Endometrium (tissue), 2 donors: ENCODE results near the gene BSND.

Experiments used
- FAIRE-seq: peaks from 2 replicates; lab custom pipeline; 2012; peaks lifted over from hg19 to GRCh38; lab: Jason Lieb, UNC
- donor health status: control.
- donor health status: control.

The BSND gene

DNA sequence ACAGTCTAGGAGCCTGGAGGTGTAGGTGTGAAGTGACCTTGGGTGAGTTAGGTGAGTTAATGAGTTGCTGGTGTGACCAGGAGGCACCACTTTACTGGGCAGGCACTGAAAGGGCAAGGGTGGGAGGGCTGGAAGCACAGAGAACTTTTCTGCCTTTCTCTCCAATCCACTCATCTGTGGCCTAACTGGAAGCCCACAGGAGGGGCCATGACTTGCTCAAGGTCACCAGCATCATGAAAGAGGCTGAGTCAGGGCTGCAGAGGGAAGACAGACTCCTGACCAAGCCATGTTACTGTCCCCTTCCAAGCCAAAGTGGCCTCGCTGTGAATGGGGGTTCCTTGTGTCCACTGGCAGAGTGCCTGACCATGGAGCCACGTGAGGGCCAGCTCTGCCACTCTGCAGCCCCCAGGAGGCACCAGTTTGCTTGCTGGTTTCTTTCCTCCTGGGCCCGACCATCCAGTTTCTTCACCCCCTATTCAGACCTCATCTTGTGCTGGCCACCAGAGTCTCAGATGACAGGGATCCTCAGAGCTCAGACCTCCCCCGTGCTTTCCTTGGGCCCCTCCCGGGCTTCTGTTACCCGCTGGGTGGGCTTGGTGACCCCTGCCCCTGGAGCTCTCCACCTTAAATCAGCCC is 4.3 kb upstream of the BSND start:
- FAIRE-seq = no peak

DNA sequence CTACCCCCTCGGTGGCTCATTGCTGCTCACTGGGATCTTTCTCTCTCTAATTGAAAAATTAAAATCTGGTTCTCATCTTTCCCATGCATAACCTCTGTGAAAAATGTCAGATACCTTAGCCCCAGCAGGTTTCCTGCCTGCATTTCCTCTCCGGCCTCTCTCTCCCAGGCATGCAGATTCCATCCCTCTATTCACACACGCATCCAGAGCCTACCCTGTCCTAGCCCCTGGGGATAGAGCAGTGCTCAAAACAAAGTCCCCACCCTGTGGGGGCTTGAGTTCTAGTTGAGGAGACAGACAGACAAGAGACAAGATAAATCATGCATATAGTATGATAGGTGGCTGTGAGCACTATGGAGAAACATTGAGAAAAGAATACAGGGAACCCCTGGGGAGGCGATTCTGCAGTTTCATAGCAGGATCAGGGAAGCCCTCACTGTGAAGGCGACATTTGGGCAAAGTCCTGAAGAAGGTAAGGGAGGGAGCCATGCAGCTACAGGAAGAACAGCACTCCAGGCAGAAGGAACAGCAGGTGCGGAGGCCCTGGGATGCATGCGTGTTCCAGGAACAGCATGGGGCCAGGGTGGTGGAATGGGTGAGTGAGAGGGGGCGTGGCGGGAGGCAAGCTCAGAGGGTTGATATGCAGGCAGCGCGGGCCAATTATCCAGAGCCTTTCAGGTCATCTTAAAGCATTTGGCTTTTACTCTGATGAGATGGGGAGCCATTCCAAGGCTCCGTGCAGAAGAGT is 3.5 kb upstream of the BSND start:
- FAIRE-seq = no peak

DNA sequence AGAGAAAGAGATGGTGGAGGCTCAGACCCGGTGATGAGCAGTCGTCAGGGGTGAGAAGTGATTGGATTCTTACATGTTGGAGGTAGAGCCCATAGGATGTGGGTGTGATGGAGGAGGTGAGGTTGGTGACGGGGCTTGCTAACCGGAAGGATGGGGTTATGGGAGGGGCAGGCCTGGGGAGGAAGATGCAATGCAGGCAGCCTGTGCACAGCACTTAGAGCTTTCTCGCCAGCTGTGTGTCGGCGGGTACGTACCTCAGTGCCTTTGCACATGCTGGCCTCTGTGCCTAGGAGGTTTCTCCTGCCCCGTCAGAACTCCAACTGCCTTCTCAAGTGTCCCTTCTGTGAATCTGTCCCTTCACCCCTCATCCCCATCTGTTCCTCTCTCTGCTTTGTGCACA is 2.9 kb upstream of the BSND start:
- FAIRE-seq = no peak

DNA sequence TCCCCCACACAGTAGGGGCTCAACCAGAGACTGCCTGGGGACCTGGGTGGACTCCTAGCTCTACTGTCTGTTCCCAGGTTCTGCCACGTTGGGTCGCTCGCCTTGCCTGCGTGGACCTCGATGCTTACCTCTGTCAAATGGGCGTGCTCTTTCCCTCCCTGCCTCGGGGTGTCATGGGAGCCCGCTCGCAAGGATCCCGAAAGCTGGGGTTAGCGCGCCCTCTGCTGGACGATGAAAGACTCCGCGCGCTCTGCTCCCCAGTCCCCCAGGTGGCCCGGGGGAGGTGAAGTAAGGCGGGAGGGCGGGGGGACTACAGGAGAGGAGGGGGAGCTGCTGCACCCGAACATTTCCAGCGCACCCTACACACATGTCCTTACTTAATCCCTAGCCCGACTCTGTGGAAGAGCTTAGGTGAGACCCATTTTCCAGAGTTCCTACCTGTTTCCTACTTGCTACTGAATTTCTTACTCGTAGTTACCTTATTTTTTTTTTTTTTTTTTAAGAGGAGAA is 2.3 kb upstream of the BSND start:
- FAIRE-seq = no peak

DNA sequence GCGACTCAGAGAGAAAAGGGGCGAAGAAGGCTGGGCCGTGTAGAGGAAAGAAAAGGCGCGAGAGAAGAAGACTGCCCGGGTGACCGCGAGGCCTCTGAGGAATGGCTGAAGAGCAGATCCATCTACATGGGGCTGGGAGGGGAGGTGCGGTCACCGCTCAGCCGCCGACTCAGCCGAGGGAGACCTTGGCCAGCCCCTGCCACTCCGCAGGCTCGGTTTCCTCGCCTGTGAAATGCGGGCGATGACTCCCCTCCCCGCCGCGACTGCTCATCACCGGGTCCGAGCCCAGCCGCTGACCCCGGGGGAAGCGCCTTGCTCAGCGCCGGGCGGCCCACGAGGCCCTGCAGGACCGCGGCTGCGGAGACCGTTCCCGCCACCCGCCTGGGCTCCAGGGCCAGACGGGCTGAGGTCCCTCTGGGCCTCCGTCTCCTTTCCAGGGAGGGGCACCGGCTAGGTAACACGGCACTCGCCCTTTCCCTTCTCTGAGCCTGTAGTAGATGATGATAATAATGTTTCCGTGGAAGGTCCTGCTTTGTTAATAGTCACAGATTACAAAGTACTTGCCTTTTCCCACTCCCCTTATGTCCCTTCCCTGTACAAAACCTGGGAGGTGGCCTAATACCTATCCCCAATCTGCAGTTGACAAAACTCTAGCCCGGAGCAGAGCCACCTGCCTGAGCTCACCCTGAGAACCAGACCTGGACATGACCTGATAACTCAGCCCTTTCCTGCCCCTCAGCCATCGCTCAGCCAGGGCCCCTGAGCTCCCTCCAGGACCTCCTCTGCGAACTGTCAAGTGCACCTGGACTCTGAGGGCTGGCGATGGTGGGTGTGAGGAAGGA is 1.6 kb upstream of the BSND start:
- no peak for FAIRE-seq

DNA sequence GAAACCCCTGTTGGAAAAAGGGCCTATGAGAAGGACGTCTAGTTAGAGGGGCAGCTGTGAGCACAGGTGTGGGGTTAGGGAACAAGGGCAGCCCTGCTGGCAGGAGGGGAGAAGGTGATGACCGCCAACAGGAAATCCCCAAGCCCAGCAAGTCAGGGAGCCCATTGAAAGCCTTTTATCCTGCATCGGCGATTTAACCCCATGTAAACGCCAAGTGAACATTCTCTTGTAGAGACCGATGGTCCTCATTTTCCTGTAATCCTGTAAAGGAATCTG is 1.1 kb upstream of the BSND start:
- no peak for FAIRE-seq

DNA sequence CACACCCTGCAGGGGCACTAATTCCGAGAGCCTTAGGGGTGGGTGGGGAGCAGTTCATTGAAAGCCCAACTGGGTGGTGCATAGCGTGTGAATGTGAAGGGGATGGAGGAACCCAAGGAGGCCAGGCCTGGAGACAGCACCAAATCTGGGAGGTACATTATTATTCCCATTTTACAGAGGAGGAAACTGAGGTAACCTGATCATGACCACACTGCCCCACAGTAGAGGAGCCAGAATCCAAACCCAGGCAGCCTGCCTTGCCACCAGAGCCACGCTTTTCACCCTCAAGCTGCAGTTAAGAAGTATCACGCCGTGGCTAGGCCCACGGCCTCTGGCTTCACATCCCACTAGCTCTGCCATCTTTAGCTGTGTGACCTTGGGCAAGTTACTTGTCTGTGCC is 633 bp upstream of the BSND start:
- FAIRE-seq = no peak

DNA sequence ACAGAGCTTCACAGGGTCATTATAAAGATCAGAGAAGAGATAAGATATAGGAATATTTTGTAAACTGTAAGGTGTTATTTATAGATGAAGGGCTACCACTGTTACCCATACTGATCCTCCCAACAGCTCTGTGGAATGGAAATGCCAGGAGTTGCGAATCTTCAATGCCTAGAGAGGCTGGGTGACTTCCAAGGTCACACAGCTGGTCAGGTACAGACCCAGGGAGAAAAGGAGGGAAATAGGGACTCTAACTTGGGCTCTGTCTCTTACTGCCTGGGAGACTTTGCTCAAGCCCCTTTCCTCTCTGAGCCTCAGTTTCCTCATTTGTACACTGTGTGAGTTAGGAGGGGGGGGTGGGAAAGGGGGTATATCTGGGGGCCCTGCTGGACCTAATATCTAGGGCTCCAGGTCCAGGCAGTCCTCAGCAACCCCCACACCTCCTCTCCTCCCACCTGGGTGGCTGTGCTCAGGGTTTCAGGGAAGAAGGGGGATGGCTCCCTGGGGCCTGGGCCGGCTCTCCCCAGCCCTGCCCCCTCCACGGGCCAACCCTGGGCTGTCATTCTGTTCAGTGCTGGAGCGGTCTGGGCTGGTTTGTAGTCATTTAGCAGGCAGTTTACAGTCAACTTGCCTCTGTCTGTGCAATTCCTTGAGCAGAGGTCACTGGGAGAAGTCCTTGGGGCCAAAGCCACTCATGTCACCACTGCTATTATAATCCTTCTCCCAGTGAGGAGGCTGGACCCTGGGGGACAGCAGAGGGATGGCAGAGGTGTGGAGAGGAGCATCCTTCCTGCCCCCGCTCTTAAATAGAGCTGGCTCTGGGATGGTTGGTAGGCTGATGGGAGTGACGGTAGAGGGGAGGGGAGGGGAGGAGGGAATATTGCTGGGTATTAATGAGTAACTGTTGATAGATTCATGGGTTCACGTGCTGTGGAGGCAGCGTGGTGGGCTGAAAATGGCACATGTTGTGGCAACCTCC is 1.7 kb downstream of the BSND start:
- FAIRE-seq = no peak

DNA sequence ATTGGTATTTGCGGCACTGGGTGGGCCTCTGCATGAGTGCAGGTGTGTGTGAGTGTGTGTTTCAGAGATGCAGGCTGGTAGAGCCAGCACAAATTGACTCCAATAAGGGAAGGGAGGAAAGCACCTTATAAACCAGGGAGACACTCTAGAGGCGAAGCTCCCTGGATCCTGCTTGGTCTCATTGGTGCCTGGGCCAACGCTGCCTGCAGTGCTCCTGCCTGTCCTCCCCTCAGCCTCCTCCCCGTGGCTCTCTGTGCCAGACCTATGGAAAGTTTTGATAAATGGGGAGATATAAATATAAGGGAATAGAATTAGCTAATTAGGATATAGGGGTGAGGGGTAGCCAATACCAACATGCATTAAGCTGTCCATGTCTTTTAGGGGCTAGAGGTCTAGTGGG is 2.6 kb downstream of the BSND start:
- no peak for FAIRE-seq

DNA sequence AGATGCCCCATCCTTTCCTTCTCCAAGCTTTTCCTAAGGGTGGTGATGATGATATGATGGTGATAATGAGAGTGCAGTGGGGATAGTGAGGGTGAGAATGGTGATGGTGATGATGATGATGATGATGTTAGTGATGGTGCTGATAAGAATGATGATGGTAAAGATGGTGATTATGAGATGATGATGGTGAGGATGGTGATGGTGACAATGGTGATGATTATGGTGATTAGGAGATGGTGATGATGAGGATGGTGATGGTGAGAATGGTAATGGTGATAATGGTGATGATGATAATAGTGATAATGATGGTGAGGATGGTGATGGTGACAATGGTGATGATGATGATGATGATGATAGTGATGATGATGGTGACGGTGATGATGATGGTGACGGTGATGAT is 4.0 kb downstream of the BSND start:
- no peak for FAIRE-seq

DNA sequence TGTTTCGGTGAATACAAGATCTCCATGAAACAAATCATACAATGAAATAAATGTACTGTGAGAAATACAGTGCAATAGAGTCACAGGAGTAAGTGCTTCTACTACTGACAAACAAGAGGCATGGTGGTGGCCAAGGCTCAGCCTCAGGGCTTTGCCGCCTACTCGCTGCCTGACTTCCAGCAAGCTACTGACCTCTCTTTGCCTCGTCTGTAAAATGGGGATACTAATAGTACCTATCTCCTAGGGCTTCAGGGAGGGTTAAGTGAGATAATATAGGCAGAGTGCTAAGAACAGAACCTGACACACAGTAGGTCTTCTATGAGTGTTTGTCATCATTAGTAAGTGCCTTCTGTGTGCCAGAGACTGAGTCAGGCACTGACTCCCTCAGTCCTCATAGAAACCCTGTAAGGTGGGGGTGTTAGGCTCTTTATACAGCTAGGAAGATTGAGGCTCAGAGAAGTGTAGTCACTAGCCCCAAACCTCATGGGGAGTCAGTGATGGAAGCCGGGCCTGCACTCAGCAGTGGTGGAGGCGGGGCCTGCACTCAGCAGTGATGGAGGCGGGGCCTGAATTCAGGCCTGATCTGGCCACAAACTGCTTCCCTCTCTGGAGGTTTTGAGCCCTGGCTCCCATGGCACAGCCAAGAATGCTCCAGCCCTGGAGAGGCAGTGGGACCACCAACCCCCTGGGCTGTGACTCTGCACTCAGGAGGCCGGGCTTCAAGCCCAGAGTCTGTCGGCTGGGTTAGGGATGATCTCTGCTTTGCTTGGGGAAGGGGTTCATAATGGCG is 6.8 kb downstream of the BSND start:
- FAIRE-seq = no peak

DNA sequence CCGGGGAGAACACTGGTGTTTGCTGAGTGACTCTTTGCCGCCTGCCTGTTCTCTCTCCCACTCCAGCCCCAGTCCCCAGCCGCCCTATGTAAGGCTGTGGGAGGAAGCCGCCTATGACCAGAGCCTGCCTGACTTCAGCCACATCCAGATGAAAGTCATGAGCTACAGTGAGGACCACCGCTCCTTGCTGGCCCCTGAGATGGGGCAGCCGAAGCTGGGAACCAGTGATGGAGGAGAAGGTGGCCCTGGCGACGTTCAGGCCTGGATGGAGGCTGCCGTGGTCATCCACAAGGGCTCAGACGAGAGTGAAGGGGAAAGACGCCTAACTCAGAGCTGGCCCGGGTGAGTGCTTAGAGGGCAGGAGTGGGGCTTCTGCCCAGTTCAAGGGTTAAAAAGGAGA is 8.2 kb downstream of the BSND start:
- FAIRE-seq = no peak

DNA sequence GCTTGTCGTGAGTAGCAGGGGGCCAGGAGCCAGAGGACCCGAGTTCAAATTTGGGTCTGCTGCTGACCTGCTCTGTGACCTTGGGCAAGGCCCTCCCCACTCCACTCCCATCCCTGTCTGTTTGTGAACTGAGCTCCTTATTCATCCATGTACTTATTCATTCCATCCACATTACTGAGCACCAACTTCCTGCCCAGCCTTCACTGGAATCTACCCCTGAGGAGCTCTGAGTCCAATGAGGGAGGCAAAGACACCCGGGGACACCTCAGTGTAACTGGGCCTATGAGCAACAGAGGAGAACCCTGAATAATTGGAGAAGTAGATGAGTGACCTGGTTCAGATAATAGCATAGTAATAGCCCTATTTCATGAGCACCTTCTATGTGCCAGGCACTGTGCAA is 8.9 kb downstream of the BSND start:
- FAIRE-seq = no peak

DNA sequence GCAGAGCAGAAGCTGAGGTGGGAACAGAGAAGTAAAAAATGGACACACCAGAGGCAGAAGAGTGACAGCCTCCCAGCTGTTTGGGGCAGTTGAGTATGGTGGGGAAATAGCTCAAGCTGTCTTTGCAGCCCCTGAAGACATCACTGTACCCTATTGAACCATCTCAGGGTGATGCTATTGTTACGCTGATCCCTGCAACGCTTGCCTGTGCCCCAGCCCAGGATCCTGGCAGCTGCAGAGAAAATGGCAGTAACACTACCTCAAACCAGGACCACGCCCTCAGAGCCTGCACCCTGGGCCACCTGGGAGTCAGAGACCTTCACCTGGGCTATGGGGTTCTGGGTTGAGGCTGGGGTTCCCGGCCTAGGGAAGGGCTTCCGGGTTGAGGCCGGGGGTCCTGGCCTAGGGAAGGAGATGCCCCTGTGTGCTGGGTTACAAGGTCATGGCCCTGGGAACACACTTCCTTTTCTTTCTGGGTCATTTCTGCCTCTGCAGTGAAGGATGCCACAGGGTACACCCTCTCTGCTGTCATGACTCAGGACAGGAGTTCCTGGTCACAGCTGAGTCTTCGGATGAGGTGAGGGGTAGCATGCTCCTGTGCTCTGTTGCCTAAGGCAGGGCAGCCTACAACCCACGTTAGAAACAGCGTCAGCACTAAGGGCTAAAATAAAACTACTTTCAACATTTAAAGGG is 11.6 kb downstream of the BSND start:
- no peak for FAIRE-seq

DNA sequence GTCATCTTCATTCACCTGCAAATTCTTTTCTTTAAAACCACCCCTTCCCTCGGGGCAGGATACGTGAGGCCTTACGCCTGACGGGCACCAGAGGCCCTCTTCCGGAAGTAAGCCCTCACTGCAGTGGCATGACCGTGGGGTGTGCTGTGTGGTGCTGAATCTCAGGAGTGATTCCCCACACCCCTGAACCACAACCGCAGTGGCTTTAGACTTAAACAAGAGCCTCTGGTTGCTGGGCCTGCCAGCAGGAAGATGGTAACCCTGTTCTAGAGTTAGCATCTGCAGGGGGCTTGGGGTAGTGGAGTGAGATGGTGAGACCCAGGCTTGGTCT is 12.1 kb downstream of the BSND start:
- FAIRE-seq = no peak

DNA sequence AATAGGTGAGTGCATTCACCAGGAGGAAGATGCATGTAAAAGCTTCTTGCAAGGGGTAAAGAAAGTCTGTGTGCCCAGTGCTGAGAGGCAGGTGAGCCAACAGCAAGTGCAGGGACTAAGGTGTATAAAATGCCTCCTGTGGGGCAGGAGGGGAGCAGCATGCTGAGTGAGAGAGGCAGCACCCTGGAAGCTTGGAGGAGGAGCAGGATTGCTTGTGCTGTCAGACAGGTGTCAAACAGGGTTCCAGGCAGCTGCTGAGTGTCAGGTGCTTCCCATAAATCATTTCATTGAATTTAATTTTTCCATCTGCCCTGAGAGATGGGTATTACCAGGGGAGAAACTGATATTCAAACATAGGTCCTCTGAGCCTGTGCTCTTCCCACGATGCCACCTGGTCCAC is 13.9 kb downstream of the BSND start:
- no peak for FAIRE-seq

DNA sequence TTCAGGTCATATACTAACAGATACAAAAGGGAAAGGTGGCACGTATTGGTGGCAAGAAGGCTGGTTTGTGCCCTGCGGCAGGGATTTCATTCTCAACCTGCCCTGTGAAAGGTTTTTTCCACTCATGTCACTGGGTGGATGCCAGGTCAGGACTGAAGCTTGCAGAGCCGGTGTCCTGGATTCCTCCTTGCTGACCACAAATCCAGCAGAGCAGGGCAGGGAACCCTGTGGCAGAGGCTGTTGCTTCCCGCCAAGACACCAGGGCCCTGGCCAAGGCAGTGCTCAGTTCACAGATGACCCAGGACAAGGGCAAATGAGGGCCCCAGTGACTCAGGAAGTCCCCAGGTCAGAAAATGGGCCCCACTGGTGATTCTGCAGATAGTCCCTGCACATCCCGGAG is 16.4 kb downstream of the BSND start:
- no peak for FAIRE-seq

DNA sequence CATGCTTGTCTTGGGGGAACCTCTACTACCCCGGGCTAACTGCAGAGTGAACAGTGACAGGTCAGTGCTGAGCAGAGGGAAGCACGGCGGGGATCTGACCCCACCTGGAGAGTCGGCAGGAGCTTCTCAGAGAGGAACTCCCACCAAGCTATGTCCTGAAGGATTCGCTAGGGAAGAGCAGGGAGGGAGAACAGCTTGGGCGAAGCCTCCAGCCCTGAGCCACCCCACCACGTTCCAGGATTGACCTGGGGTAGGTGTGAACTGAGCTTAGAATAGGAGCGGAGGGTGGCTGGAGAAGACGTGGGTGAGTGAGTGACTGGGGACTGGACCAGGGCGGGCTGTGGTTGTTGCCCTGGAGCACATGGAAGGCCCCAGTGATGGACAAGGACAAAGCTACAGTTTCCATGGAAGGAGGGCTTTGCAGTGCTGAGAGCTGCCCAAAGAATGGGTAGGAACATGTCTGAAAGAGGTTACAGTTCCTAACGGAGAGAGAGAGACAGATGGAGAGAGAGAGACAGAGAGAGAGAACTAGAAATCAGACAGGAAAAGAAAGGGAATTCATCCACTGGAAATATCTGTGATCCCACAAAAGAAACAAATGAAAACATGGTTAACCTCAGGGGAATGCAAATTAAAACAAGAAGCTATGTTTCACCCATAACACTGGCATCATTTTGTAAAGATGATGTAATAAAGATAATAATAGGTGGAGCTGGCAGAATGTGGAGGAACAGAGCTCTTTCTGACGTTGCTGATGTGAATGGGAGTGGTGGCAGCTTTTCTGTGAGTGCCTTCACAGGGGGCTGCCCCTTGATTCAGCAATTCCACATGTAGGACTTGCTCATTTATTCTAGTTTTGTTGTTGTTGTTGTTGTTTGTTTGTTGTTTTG is 17.2 kb downstream of the BSND start:
- FAIRE-seq = no peak

DNA sequence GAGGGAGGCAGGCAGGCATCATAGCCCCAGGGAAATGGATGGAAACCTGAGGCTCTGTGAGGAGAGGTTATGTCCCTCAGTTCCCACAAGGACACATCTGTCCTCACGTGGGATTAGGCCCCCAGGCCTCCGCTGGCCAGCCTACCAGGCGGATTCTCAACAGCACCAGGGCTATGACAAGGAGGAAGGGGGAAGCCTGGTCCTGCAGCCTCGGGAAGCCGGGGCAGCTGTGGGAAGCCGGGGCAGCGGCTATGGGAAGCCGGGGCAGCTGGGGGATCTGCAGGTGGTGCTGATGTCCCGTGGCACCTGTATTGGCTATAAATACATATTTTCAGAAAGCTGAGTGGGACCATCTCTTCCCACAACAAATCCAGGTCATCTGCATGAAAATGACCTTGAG is 19.7 kb downstream of the BSND start:
- FAIRE-seq = no peak
